Measurements from ENCODE around the gene CSNK1G2.

Gene CSNK1G2

GRCh38 chr19:2012941-2013682, 72.1 kb downstream of the CSNK1G2 start:
- Histone ChIP-seq H3K36me3 (peaks cover 36% of the 10 kb centered on the region), H3K27me3 (no peaks in the 10 kb centered on the region), H3K4me2 (peak overlapping the region; percentile 88; the same call in 1 of the 2 replicates), H3K4me3 (no peak overlapping the region), H4K20me1 (peaks cover 41% of the 10 kb centered on the region), H3K9me3 (peaks cover 15% of the 10 kb centered on the region), H3K27ac (no peak overlapping the region), H3K4me1 (peaks cover 43% of the 10 kb centered on the region), H3K9ac (no peak overlapping the region)
- TF ChIP-seq Cebpa-rat (IDR thresholded peaks at IDR 0.05): no peak

- peaks cover 36% of the 10 kb centered on the region for H4K20me1 ChIP-seq
- H3K4me1 ChIP-seq: peaks cover 39% of the 10 kb centered on the region
- H3K9ac ChIP-seq: no peak overlapping the region
- no peak overlapping the region for H3K4me3 ChIP-seq
- H3K36me3 ChIP-seq: peaks cover 34% of the 10 kb centered on the region
- peaks cover 15% of the 10 kb centered on the region for H3K9me3 ChIP-seq
- no peaks in the 10 kb centered on the region for H3K27me3 ChIP-seq
- H3K4me2 ChIP-seq: peak overlapping the region; percentile 88
- no peak for TF ChIP-seq Cebpa-rat (IDR thresholded peaks at IDR 0.05)
- no peak overlapping the region for H3K27ac ChIP-seq
Observed at GRCh38 chr19:2013683-2013961, 72.7 kb downstream of the CSNK1G2 start.

- peaks cover 39% of the 10 kb centered on the region for H3K4me1 ChIP-seq
- peaks cover 15% of the 10 kb centered on the region for H3K9me3 ChIP-seq
- peaks cover 34% of the 10 kb centered on the region for H4K20me1 ChIP-seq
- no peak overlapping the region for H3K27ac ChIP-seq
- TF ChIP-seq Cebpa-rat (IDR thresholded peaks at IDR 0.05): no peak
- peak overlapping the region; percentile 77; the same call in 1 of the 2 replicates for H3K4me3 ChIP-seq
- H3K4me2 ChIP-seq: peak overlapping the region; percentile 88
- H3K9ac ChIP-seq: no peak overlapping the region
- no peaks in the 10 kb centered on the region for H3K27me3 ChIP-seq
- H3K36me3 ChIP-seq: peaks cover 30% of the 10 kb centered on the region
Observed at GRCh38 chr19:2014131-2014571, 73.2 kb downstream of the CSNK1G2 start.

- Histone ChIP-seq H4K20me1 (peaks cover 32% of the 10 kb centered on the region), H3K9me3 (peaks cover 15% of the 10 kb centered on the region), H3K4me2 (peak overlapping the region; percentile 88), H3K9ac (peak overlapping the region; percentile 83), H3K4me1 (peaks cover 47% of the 10 kb centered on the region), H3K27me3 (no peaks in the 10 kb centered on the region), H3K27ac (peak overlapping the region; percentile 80), H3K36me3 (peaks cover 30% of the 10 kb centered on the region), H3K4me3 (peak overlapping the region; percentile 77)
- TF ChIP-seq Cebpa-rat (IDR thresholded peaks at IDR 0.05): no peak
Observed at GRCh38 chr19:2014731-2015607, 74.0 kb downstream of the CSNK1G2 start.

GRCh38 chr19:2015608-2015950, 74.6 kb downstream of the CSNK1G2 start, which contains the start of gene BTBD2:
Gene BTBD2 (minus strand): TSS chr19:2015714. CDS start chr19:2015703, 11 bp downstream.
- Histone ChIP-seq H3K27me3 (no peaks in the 10 kb centered on the region), H3K4me1 (peaks cover 48% of the 10 kb centered on the region), H3K9ac (peak within 1 kb of the TSS; percentile 83), H3K36me3 (peaks cover 25% of the 10 kb centered on the region), H3K9me3 (peaks cover 10% of the 10 kb centered on the region), H3K27ac (peak within 1 kb of the TSS; percentile 80), H4K20me1 (peaks cover 26% of the 10 kb centered on the region), H3K4me2 (peak within 1 kb of the TSS; percentile 88), H3K4me3 (peak within 1 kb of the TSS; percentile 77)
- TF ChIP-seq Cebpa-rat (IDR thresholded peaks at IDR 0.05): no peak

GRCh38 chr19:2016041-2016807, 75.3 kb downstream of the CSNK1G2 start:
- H3K27ac ChIP-seq: peak overlapping the region; percentile 59

GRCh38 chr19:2018752-2019151, 77.8 kb downstream of the CSNK1G2 start:
- Histone ChIP-seq H3K9me3 (no peaks in the 10 kb centered on the region), H3K27me3 (no peaks in the 10 kb centered on the region), H3K4me3 (no peak overlapping the region), H4K20me1 (no peaks in the 10 kb centered on the region), H3K36me3 (no peaks in the 10 kb centered on the region), H3K27ac (no peak overlapping the region), H3K4me2 (peak overlapping the region; percentile 45; the same call in 1 of the 2 replicates), H3K4me1 (peaks cover 40% of the 10 kb centered on the region), H3K9ac (no peak overlapping the region)
- TF ChIP-seq Cebpa-rat (IDR thresholded peaks at IDR 0.05): no peak

More at GRCh38 chr19:2016041-2016807, 75.3 kb downstream of the CSNK1G2 start:
- Histone ChIP-seq H3K36me3 (peaks cover 18% of the 10 kb centered on the region), H3K4me2 (peak overlapping the region; percentile 65), H3K4me3 (peak overlapping the region; percentile 64), H3K9me3 (peaks cover 7% of the 10 kb centered on the region), H3K27me3 (no peaks in the 10 kb centered on the region), H4K20me1 (peaks cover 19% of the 10 kb centered on the region), H3K4me1 (peaks cover 48% of the 10 kb centered on the region), H3K9ac (no peak overlapping the region)
- TF ChIP-seq Cebpa-rat (IDR thresholded peaks at IDR 0.05): no peak

- no peak overlapping the region for H3K9ac ChIP-seq
- H4K20me1 ChIP-seq: no peaks in the 10 kb centered on the region
- peaks cover 23% of the 10 kb centered on the region for H3K4me1 ChIP-seq
- no peak overlapping the region for H3K27ac ChIP-seq
- no peaks in the 10 kb centered on the region for H3K36me3 ChIP-seq
- no peak for TF ChIP-seq Cebpa-rat (IDR thresholded peaks at IDR 0.05)
- H3K27me3 ChIP-seq: no peaks in the 10 kb centered on the region
- H3K9me3 ChIP-seq: peaks cover 4% of the 10 kb centered on the region
- no peak overlapping the region for H3K4me2 ChIP-seq
- no peak overlapping the region for H3K4me3 ChIP-seq
Observed at GRCh38 chr19:2021453-2022140, 80.6 kb downstream of the CSNK1G2 start.

- Histone ChIP-seq H3K4me1 (peaks cover 19% of the 10 kb centered on the region), H3K9me3 (peaks cover 4% of the 10 kb centered on the region), H3K9ac (no peak overlapping the region), H3K4me2 (no peak overlapping the region), H4K20me1 (no peaks in the 10 kb centered on the region), H3K36me3 (no peaks in the 10 kb centered on the region), H3K27ac (no peak overlapping the region), H3K27me3 (no peaks in the 10 kb centered on the region), H3K4me3 (no peak overlapping the region)
- no peak for TF ChIP-seq Cebpa-rat (IDR thresholded peaks at IDR 0.05)
Observed at GRCh38 chr19:2022289-2022688, 81.3 kb downstream of the CSNK1G2 start.
